ENCODE measurements around the gene DIO3.

- no peak for TF ChIP-seq POLR2AphosphoS5 (IDR thresholded peaks at IDR 0.05)
- no peak for TF ChIP-seq CTCF (IDR thresholded peaks at IDR 0.05)
Observed at GRCh38 chr14:101588286-101588975, 27.1 kb downstream of the DIO3 start.
